Heart left ventricle (tissue), 16 donors: ENCODE data around the gene ADGRB2. TPM values are rescaled to one million over a fixed set of nuclear protein-coding genes. Genes with fewer than 3 reads are reported as not detected.

Experiments used
- ATAC-seq, 4 donors: fragments of 200-7000 bp; cut with Tn5 transposase; one replicate each; pipeline ENCODE4 v1.9.1; 2020 to 2022; ENCODE audit warnings: moderate library complexity in 4 of 4, mild to moderate bottlenecking in 3 of 4, moderate number of reproducible peaks in 1 of 4
- DNase-seq, 5 donors: peaks; one replicate each; pipeline ENCODE4 v3.0.0-alpha.2; 2020
- H3K27ac ChIP-seq, 12 donors: fragments of 200-600 bp; sonication (generic) in 4 of 12; one replicate each; pipeline versions ENCODE4 v1.5.0 to v1.8.0; 2016 to 2022; ENCODE audit warnings: mild to moderate bottlenecking in 2 of 12
- H3K27me3 ChIP-seq, 9 donors: fragments of 200-600 bp; sonication (generic) in 2 of 9; one replicate each; pipeline versions ENCODE4 v1.5.1 to v1.8.0; 2016 to 2022; ENCODE audit warnings: mild to moderate bottlenecking in 3 of 9
- H3K36me3 ChIP-seq, 9 donors: fragments of 200-600 bp; sonication (generic) in 2 of 9; one replicate each; pipeline versions ENCODE4 v1.5.0 to v1.8.0; 2018 to 2022; ENCODE audit warnings: mild to moderate bottlenecking in 2 of 9
- H3K4me1 ChIP-seq, 12 donors: fragments of 200-600 bp; sonication (generic) in 4 of 12; one replicate each; pipeline versions ENCODE4 v1.5.0 to v1.8.0; 2016 to 2022; ENCODE audit warnings: mild to moderate bottlenecking in 3 of 12
- H3K4me3 ChIP-seq, 12 donors: fragments of 200-600 bp; sonication (generic) in 4 of 12; one replicate each; pipeline versions ENCODE4 v1.5.0 to v1.8.0; 2017 to 2022; ENCODE audit warnings: mild to moderate bottlenecking in 9 of 12, moderate library complexity in 4 of 12
- H3K9me3 ChIP-seq, 12 donors: fragments of 200-600 bp; sonication (generic) in 4 of 12; one replicate each; pipeline versions ENCODE4 v1.5.0 to v1.8.0; 2016 to 2022; ENCODE audit warnings: mild to moderate bottlenecking in 1 of 12
- POLR2A ChIP-seq, 2 donors: fragments of 450-650 bp; IDR thresholded peaks; one replicate each; pipeline ENCODE4 v1.6.1; 2017; ENCODE audit warnings: antibody characterized with exemption in 2 of 2, mild to moderate bottlenecking in 2 of 2, moderate library complexity in 2 of 2
- WGBS, 4 donors: extraction: QIAGEN DNeasy Blood & Tissue Kit in 2 of 4; methylation state at CpG; one replicate each; pipeline versions ENCODE4 v1.1.5 to v1.1.7; 2013 to 2018; 5-methylcytosine and 5-hydroxymethylcytosine counted together
- intact Hi-C, 10 donors: fragments of 100-400 bp; cut with DNase I; formaldehyde crosslinking; loops; one replicate each; pipeline versions ENCODE4 v1.11.1 to v1.14.2; 2022
- polyA plus RNA-seq, 2 donors: library from polyadenylated mRNA; stranded (reverse); fragments of 200-250 nt; gene quantifications; one replicate each; pipeline ENCODE4 v1.2.3, GENCODE V29; 2013
- total RNA-seq, 9 donors: library from RNA; depleted of rRNA in 2 of 9; stranded (reverse); fragments of >200 nt in 2 of 9; fragmentation: NEBNext Ultra II Directional in 3 of 9; extraction: Animal tissue kit (Norgen Biotek cat#: 25700) in 3 of 9; gene quantifications; one replicate each; pipeline versions ENCODE4 v1.1.0 to v1.2.4, GENCODE V29; 2016 to 2023
- TF ChIP-seq, protein P1 (sequence below), 12 donors: fragments of 200-600 bp; sonication (generic) in 4 of 12; IDR thresholded peaks; one replicate each; pipeline versions ENCODE4 v1.5.0 to v1.8.0; 2018 to 2022; ENCODE audit warnings: antibody characterized with exemption in 12 of 12, mild to moderate bottlenecking in 5 of 12
- donor health status: ischemic (EF 13 %, LVEDD 7.1; RV severe dilation, severe dysfunction).
- donor health status: healthy with polysubstance abuse.
- donor health status: DM: no; HTN: yes; CAD: no.
- donor health status: DM: no; HTN: no; CAD: no.
- donor health status: ischemic (EF 25% LVEDD 6.9; RV normal size, moderate dysfunction).
- donor health status: ischemic (EF 25% LVEDD 5.7; RV mildly dilated, moderate dysfunction).
- donor health status: healthy.
- donor health status: DM: yes; HTN: yes; CAD: no.
- donor health status: ischemic (EF 35%, LVEDD 5.7; RV mildly dilated, moderate dysfunction).
- donor health status: nonischemic (EF 11% LVEDD 7.7; RV severe dilation, severe dysfunction).
- donor health status: DM: yes; HTN: yes; CAD: no.
- donor health status: PGD.
- donor health status: ischemic (EF 29% LVEDD 5.4; RV normal size, mild dysfunction).
- donor health status: nonischemic (EF 23%, LVEDD 6.1; RV moderate dilation, normal function).

The ADGRB2 gene
- total and polyA plus RNA-seq, 11 donors = 1.1 to 18.5 (median 9.6) TPM

GRCh38 chr1:31739346-31739745 is 24.8 kb downstream of the ADGRB2 start:
- Histone ChIP-seq H3K4me1 (no peaks in the 10 kb centered on the region), H3K4me3 (no peak overlapping the region), H3K27ac (no peak overlapping the region), H3K27me3 (no peaks in the 10 kb centered on the region), H3K9me3 (no peaks in the 10 kb centered on the region), H3K36me3 (no peaks in the 10 kb centered on the region)
- intact Hi-C loops = no loop called here
- 51 to 69% (median 57%) methylated on average over 9 to 12 of the region's 12 CpGs for WGBS, 4 donors
- ATAC-seq (no peak), DNase-seq (no peak)
- TF ChIP-seq, protein P1, sequence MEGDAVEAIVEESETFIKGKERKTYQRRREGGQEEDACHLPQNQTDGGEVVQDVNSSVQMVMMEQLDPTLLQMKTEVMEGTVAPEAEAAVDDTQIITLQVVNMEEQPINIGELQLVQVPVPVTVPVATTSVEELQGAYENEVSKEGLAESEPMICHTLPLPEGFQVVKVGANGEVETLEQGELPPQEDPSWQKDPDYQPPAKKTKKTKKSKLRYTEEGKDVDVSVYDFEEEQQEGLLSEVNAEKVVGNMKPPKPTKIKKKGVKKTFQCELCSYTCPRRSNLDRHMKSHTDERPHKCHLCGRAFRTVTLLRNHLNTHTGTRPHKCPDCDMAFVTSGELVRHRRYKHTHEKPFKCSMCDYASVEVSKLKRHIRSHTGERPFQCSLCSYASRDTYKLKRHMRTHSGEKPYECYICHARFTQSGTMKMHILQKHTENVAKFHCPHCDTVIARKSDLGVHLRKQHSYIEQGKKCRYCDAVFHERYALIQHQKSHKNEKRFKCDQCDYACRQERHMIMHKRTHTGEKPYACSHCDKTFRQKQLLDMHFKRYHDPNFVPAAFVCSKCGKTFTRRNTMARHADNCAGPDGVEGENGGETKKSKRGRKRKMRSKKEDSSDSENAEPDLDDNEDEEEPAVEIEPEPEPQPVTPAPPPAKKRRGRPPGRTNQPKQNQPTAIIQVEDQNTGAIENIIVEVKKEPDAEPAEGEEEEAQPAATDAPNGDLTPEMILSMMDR (IDR thresholded peaks at IDR 0.05) = no peak
- no peak for TF ChIP-seq POLR2A (IDR thresholded peaks at IDR 0.05)

GRCh38 chr1:31736675-31737074 is 27.5 kb downstream of the ADGRB2 start:
- Histone ChIP-seq H3K9me3 (no peaks in the 10 kb centered on the region), H3K27me3 (no peaks in the 10 kb centered on the region), H3K4me3 (no peak overlapping the region), H3K36me3 (no peaks in the 10 kb centered on the region), H3K27ac (no peak overlapping the region), H3K4me1 (no peaks in the 10 kb centered on the region)
- TF ChIP-seq, protein P1 (IDR thresholded peaks at IDR 0.05) = no peak
- TF ChIP-seq POLR2A (IDR thresholded peaks at IDR 0.05) = no peak
- ATAC-seq (no peak), DNase-seq (no peak)
- 75 to 100% (median 83%) methylated on average over 1 to 18 of the region's 18 CpGs for WGBS, 4 donors
- intact Hi-C loops = no loop called here

DNA sequence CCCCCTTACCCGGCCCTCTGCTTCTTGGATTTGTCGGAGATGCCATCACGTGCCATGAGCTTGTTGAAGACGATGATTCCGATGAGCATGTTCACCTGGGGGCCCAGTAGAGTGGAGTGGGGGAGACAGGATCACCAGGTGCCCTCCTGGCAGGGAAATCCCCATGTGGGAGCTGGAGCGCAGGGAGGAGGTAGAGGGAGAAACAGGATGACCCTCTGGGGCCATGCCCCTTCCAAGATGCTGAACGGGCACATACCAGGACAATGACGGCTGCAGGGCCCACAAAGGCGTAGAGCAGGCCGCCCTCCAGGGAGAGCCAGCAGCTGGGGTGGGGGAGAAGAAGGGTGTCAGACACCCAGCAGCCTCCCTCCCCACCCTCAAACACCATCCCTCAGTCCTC is 28.6 kb downstream of the ADGRB2 start:
- DNase-seq (no peak), ATAC-seq (no peak)
- Histone ChIP-seq H3K27me3 (no peaks in the 10 kb centered on the region), H3K27ac (no peak overlapping the region), H3K4me3 (no peak overlapping the region), H3K4me1 (no peaks in the 10 kb centered on the region), H3K36me3 (no peaks in the 10 kb centered on the region), H3K9me3 (no peaks in the 10 kb centered on the region)
- 83 to 88% (median 88%) methylated on average over 10 of the region's 10 CpGs for WGBS, 4 donors
- TF ChIP-seq POLR2A (IDR thresholded peaks at IDR 0.05) = no peak
- TF ChIP-seq, protein P1 (IDR thresholded peaks at IDR 0.05) = no peak
- intact Hi-C loops = no loop called here

DNA sequence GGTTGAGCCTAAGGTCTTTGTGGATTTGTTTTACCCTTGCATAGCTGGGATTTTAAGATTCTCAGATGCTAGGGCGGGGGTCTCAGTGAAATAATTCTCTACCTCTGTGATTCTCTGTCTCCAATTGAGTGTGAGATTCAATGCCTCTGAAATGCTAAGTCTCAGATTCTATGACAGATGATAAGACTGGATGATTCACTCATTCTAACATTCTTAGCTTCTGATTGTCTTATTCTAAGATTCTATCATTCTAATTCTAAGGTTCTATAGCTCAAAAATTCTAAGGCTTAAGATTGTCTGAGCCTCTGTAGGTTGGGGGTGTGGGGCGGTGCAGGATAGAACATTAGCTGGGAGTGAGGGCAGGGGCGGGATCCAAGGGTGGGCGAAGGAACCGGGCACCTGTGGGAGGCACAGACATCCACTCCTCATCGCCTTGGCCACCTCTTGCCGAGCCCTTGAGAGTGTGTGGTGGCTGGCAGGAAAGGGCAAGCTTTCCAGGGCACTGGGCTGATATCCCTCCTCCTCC is 29.5 kb downstream of the ADGRB2 start:
- no peak for ATAC-seq
- DNase-seq = no peak
- Histone ChIP-seq H3K27ac (no peak overlapping the region), H3K27me3 (no peaks in the 10 kb centered on the region), H3K4me1 (no peaks in the 10 kb centered on the region), H3K4me3 (no peak overlapping the region), H3K36me3 (no peaks in the 10 kb centered on the region), H3K9me3 (no peaks in the 10 kb centered on the region)
- intact Hi-C loops = no loop called here
- TF ChIP-seq, protein P1 (IDR thresholded peaks at IDR 0.05) = no peak
- TF ChIP-seq POLR2A (IDR thresholded peaks at IDR 0.05) = no peak
- 81 to 93% (median 89%) methylated on average over 7 of the region's 7 CpGs for WGBS, 4 donors
